Nucleus accumbens (tissue), 56 donors: ENCODE data around the gene RDH5.

ENCODE experiments used
- DNase-seq, 56 donors: peaks; one replicate each; lab custom pipeline; 2025; lab: John Stamatoyannopoulos, UW

Gene RDH5

DNA sequence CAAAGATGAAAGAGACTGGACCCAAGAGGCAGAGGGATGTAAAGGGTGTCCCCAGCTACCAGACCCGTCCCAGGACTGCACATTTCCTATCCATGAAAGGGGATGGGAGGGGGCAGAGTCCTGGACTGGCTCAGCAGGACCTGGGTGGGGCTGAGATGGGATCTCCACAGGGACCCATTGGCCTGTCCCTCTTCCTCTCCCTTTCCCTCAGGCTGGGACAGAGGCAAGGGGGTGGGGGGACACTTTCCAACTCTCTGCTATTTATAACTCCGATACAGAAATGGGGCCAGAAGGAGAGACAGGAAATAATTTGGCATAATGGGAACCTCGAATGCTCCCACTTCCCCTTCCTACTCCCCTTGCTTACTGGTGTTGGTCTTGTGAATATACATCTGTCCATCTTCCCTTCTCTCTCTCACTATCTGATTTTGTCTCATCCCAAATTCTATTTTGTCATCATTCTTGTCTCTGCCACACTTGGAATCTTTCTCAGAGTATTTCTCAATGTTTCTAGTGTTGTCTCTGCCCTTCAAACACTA, 11.4 kb upstream of the RDH5 start:
- no peak for DNase-seq

DNA sequence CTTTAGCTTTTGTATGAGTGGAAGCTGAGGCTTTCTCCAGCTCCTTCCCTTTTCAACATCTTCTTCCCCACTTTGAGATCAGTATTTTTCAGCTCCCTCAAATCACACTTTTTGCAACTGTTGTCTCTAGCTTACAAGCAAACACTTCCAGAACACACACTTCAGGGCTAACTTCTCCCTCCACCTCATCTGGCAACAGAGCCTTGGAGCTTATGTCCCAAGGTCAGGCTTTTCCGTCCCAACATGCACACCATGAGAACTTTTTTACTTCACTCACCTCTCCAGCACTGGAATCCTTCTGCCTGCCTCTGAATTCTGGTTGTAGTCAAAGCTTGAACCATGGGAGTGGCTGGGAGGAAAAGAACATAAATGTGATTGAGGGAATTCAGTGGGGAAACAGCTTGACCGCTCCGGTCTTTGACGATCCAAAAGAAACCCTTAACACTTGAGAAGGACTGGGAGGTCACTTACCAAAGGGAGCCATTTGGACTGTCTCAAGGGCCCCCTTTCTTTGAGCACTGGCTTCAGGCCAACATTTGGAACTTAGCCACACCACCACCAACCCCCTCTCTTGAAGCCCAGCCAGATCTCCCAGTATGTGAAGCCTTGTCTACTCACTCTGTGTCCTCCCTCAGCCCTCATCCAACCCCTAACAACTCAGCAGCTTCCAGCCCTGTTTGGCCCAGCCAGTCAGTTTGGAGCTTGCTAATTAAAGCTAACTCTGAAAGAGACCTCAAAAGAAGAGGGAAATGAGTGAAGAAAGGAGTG, 8.2 kb upstream of the RDH5 start:
- peak in 33 of 56 donors; percentile 8 to 72 (median 30) for DNase-seq

DNA sequence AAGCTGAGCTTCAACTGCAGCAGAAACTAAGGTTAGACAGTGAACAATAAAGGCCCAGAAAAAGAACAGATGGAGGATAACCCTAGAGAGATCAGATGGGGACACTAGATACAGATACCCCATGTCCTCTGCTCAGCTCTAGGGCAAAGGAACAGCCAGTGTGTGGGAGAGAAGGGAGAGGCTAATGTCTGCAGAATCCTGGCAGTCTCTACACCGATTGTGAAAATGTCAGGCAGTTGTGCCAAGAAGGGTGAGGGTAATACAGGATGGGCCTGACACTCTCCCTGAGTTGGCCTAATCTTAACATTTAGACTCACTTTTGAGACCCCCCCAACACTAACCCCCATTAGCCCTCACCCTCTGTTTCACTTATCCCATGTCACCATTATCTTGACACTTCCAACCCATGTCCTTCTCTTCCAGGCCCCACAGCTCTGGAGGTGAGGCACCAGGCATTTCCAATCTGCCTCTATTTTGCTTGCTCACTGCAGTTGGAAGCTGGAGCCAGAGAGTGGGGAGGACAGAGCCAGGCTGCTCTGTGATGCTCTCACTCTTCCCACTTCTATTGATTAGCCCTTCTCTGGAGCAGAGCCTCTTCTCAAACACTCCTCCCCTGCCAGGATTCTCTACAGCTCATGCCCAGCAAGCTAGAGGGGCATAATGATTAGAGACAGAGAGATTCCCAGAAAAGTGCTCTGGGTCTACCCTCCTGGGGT, 7.3 kb upstream of the RDH5 start:
- no peak for DNase-seq

DNA sequence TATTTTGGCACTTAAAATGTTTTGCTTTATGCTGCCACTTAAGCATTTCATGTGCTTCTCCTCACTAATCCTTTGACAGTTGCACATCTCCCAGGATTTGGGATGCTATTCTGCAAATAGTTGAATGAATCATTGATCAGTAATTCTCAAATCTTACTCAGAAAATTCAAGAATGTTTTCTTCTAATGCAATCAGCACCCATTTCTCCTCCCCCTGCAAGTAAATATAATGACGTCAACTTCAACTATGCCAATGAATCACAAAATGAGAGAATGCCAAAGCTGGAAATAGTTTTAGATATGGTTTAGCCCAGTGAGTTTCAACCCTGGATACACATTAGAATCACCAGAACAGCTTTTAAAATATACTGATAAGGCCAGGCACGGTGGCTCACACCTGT, 6.5 kb upstream of the RDH5 start:
- DNase-seq = no peak

DNA sequence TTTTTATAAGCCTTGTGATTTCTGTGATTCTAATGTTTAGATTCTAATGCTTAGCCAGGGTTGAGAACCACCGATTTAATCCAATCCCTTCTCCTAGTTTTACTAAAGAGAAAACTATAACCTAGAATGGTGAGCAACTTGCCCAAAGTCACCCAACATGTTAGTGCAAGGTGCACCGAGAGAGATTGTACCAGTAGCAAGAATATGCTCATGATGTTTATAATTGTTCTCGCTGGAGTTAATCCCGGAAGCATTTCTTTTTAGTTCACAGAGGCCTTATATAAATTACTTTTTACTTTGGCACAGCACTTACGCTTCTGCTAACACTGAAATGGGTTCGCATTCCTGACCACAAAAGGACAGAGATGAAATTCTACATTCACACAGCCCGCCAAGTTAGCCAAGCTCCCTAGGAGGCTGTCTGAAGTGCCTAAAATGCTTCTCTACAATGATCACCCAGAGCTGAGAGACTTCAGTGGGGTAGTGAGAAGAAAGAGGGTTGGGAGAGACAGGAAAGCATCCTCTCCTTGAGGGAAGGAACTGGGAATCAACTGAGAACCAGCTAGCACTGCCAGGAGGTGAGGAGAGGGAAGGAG, 4.9 kb upstream of the RDH5 start:
- DNase-seq = no peak

DNA sequence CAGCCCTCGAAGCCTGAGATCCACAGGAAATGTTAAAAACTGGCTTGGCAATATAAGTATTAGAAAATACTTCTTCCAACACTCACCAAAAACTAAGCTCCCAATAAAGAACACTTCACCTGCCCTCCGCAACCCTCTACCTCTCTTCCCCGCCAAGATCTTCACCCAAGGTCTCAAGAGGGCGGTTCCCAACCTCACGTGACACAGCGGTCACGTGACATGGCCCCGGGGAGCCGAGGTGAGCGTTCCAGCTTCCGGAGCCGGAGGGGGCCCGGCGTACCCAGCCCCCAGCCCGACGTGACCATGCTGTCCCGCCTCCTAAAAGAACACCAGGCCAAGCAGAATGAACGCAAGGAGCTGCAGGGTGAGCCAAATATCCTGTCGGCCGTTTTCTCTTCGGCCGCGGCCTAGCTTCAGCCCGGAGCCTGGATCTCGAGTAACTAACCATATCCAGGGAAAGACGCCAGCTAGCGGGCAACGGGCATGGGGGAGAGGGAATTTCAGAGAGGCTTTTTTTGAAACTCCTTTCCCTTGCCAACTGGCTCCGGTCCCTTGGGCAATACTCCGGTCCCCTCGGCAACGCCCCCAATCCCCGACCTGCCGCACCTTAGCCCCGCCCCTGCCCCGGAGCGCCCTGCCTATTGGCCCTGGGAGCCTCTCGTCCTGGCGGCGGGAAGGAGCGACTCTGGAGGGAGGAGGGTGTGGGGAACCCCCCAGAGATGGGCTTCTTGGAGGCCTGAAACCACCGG, 4.2 kb upstream of the RDH5 start, which contains the start of gene BLOC1S1:
TSS of gene BLOC1S1 (plus strand) at position 214 of the 749 bp plus-strand sequence. CDS start at position 220, 6 bp downstream.
- peak in 54 of 56 donors; percentile 48 to 94 (median 82) for DNase-seq

DNA sequence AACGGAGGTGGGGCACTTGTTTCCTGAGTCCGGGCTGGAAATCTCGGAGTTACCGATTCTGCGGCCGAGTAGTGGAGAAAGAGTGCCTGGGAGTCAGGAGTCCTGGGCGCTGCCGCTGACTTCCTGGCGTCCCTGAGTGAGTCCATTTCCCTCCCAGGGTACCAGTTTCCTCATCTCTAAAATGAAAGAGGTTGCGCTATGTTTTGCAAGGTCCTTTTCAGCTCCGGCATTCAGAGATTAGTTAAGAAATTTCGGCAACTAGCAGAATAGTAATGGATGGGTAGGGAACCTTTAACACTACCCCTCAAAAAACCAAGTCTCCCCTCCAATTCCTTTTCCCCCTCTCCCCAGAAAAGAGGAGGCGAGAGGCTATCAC, 3.6 kb upstream of the RDH5 start:
- no peak for DNase-seq

DNA sequence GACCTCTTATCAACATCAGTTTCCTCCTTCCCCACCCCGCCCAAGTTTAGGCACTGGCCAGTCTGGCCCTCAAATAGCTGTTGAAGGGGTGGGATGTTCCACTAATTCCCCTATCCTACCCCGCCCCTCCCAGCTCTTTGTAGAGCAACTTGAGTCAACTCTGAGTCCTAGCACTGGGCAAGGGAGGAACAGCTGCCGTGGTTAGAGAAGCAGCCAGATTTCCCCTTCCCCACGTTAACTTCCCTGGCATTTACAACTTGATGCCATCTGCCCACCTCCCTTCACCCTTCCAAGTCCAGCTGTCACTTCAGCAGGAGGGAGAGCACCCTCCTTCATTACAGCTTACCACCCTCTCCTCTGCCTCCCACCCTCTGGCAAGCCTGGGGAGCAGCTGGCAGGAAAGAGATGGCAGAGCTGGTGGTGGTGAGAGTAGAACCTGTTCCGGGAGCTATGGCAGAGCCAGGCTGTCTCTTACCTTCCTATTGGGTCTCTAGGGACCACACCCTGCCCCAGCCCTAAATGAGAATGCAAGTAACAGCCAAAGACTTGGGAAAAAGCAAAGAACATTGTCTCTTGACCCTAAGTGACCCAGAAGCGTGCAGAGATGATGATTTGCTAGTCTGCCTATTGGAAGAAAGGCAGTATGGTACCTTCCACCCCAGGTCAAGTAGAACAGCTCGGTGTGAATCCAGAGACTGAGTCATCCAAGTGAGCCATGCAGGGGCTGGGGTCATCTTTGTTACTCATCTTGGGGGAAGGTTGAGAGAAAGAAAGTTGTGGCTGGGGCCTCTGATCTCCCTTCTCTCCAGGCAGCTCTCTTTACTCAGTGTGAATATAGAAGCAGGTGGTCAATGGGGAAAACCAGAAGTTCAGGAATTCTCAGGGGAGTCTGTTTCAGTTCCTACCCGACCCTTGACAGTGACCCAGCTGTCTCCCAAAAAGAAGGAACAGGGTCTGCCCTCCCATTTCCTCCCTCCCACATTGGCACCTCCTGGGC, 2.9 kb upstream of the RDH5 start:
- DNase-seq = no peak

DNA sequence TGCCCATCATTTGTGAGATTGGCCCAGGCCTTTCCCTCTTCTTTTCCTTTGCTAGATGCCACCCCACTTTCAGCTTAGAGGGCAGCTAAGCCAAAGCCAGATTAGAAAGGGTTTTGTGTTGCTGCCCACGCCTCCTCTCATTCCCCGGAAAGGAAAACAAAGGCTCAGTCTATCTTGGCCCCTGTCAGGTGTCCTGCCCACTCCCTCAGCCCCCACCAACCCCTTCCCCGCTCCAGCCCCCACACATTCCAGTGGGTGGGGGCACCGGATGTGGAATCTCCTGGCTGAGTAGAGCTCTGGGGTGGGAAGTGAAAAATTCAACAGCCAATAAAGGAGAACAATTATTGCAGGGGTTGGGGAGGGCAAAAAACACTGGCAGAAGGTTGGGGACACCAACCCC, 2.2 kb upstream of the RDH5 start:
- DNase-seq = no peak

DNA sequence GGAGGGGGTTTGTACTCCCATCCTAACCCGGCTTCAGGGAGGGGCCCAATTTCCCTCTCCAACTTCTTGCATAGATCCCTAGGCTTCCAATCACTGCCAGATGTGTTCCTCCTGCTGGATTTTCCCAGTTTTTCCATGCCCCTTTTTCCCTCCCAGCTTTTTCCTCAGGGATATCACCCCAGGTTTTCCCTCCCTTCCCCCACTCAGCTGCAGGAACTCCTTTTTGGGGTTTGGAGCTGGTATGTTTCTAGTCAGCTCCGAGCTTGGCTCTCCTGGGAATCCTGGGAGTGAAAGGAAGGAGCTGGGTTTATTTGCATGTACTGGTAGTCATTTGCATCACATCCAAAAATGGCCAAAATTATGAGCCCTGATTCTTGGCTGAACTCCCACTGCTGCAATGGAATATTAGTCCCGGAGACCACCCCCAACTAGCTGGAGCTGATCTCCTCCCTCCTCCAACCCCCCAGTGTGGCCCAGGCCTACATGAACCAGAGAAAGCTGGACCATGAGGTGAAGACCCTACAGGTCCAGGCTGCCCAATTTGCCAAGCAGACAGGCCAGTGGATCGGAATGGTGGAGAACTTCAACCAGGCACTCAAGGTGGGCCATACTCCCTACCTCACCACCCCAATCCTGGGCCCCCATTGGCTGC, 1.4 kb upstream of the RDH5 start:
- no peak for DNase-seq

DNA sequence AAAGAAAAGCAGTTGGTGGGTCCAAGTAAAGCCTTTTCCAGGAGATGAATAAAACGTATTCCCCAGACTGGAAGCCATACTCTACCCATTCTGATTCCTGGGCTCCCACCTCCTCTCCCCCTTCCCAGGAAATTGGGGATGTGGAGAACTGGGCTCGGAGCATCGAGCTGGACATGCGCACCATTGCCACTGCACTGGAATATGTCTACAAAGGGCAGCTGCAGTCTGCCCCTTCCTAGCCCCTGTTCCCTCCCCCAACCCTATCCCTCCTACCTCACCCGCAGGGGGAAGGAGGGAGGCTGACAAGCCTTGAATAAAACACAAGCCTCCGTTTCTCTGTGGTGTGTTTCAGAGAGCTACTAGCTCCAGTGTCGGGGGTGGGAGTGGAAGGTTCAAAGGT, 822 bp upstream of the RDH5 start:
- no peak for DNase-seq

DNA sequence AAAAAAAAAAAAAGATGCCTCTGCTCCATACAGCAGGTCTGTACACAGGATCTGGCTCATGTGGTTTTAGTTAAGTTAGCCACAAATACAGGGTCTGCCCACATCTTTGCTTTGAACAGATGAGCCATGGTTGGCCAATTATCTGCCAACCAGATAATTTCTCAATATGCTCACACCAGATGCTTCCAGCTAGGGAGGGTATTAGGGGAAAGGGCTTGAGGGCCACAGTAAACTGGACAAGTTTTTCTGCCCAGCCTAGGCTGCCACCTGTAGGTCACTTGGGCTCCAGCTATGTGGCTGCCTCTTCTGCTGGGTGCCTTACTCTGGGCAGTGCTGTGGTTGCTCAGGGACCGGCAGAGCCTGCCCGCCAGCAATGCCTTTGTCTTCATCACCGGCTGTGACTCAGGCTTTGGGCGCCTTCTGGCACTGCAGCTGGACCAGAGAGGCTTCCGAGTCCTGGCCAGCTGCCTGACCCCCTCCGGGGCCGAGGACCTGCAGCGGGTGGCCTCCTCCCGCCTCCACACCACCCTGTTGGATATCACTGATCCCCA, 776 bp downstream of the RDH5 start:
- DNase-seq = peak in 44 of 56 donors; percentile 13 to 92 (median 52)

DNA sequence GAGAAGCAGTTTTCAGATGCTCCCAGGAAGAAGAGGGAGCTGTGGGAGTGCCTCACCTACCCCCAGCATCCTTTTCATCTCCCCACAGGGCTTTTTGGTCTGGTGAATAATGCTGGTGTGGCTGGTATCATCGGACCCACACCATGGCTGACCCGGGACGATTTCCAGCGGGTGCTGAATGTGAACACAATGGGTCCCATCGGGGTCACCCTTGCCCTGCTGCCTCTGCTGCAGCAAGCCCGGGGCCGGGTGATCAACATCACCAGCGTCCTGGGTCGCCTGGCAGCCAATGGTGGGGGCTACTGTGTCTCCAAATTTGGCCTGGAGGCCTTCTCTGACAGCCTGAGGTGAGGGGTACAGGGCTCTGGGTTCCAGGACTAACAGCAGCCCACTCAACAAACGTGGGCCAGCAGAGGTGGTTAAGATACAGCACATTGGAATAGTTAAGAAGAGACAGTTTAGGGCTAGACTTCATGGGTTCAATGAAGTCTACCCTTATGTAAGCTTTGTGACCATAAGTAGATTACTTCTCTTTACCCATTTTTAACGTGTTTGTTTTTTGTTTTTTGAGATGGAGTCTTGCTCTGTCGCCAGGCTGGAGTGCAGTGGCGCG, 1.5 kb downstream of the RDH5 start:
- DNase-seq = peak in 1 of 56 donors; percentile 46

DNA sequence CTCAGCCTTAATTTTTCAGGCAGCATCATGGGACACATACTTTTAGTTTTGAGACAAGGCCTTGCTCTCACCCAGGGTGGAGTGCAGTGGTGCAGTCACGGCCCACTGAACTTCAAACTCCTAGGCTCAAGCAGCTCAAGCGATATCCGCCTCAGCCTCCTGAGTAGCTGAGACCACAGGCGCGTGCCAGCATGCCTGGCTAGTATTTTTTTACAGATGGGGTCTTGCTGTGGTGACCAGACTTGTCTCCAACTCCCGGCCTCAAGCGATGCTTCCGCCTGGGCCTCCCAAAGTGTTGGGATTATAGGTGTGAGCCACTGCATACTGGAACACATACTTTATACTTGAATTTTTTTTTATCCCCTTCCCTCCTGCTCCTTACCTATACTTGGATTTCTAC, 2.8 kb downstream of the RDH5 start:
- no peak for DNase-seq

DNA sequence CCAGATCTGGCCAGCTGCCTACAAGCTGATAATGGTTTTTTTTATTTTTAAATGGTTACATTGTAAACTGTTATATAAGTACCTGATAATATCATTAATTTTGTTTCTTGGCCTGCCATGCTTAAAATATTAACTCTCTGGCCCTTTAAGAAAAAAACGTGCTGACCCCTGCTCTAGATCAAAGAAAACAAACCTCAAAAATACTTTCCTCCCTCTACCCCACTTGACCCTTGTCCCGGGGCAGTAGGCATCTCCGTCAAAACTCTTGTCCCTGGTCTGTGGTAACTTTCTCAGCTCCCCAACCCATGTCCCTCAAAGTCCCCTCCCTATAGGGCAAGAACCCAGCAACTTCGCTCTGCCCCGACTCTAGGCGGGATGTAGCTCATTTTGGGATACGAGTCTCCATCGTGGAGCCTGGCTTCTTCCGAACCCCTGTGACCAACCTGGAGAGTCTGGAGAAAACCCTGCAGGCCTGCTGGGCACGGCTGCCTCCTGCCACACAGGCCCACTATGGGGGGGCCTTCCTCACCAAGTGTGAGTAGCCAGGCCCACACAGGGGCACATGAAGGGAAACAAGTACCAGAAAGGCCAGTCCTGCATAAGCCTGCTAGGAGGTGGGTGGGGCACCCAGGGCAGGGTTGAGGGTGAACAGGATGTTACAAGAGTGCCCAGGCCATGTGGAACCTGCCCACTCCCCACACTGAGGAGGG, 3.5 kb downstream of the RDH5 start:
- DNase-seq = no peak

DNA sequence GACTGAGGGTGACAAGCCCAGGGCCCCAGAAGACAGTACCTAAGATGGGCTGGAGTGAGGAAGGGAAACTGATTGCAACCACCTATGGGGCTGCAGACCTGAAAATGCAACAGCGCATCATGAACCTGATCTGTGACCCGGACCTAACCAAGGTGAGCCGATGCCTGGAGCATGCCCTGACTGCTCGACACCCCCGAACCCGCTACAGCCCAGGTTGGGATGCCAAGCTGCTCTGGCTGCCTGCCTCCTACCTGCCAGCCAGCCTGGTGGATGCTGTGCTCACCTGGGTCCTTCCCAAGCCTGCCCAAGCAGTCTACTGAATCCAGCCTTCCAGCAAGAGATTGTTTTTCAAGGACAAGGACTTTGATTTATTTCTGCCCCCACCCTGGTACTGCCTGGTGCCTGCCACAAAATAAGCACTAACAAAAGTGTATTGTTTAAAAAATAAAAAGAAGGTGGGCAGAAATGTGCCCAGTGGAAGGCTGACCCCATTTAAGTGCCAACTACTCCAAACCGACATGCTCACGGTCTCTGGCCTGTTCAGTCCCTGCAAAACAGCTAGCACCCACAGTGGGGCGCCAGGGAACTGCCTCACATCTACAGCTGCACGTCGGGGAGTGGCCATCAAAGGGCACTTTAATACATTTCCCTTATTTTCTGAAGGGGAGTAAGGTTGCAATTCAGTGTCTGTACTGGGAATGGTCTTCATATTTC, 4.2 kb downstream of the RDH5 start:
- DNase-seq = peak in 40 of 56 donors; percentile 6 to 79 (median 38)

DNA sequence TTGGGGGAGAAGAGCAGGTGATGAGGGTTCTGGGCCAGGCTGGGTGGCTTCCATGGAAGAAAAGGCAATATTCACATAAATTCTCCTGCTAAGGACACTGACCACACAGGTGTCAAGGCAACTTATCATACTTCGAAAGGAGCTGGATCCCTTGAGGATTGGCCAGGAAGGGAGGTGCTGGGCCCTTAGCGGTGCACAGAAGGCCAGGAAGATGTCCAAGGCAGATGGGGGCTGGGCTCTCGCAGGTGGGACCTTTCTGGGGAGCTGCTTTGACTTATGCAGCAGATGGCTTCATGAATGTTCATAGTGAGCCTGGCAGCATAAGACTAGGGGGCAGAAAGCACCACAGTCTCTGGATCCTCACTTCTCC, 4.7 kb downstream of the RDH5 start:
- DNase-seq = no peak
